HepG2 (cell line): ENCODE measurements around the gene KMT2B. TPM values are rescaled to one million over a fixed set of nuclear protein-coding genes. Genes with fewer than 3 reads are reported as not detected.
A peak's percentile ranks its signal among the peaks of the same experiment; 100 is the strongest.

ENCODE experiments used
- ATAD3A ChIP-seq: sonication (generic); formaldehyde crosslinking; IDR thresholded peaks from 2 replicates; pipeline ENCODE4 v1.4.0; 2020; ENCODE audit warnings: missing genetic modification reagents
- CEBPB ChIP-seq: IDR thresholded peaks from 2 replicates; pipeline ENCODE4 v1.6.1; 2011; ENCODE audit warnings: low read depth, low read length, improper control_type of control experiment, borderline replicate concordance
- GABPB1 ChIP-seq: IDR thresholded peaks from 2 replicates; pipeline ENCODE4 v1.6.1; 2016; ENCODE audit warnings: mild to moderate bottlenecking, missing genetic modification reagents, moderate library complexity, missing compliant biosample characterization
- HBP1 ChIP-seq: IDR thresholded peaks from 2 replicates; pipeline ENCODE4 v1.6.1; 2016; ENCODE audit warnings: low read depth, control low read depth
- KDM5B ChIP-seq: sonication (generic); formaldehyde crosslinking; IDR thresholded peaks from 2 replicates; pipeline ENCODE4 v1.4.0; 2020; ENCODE audit warnings: missing genetic modification reagents, mild to moderate bottlenecking, borderline replicate concordance
- MLX ChIP-seq: IDR thresholded peaks from 2 replicates; pipeline ENCODE4 v1.6.1; 2016
- RORA ChIP-seq: sonication (generic); formaldehyde crosslinking; IDR thresholded peaks from 2 replicates; pipeline ENCODE4 v1.5.0; 2020; ENCODE audit warnings: mild to moderate bottlenecking, missing genetic modification reagents, moderate library complexity
- SIN3A ChIP-seq: IDR thresholded peaks from 2 replicates; pipeline ENCODE4 v1.6.1; 2011; ENCODE audit warnings: low read depth, mild to moderate bottlenecking, control low read depth, low read length, borderline replicate concordance
- TRAFD1 ChIP-seq: sonication (generic); formaldehyde crosslinking; IDR thresholded peaks from 2 replicates; pipeline ENCODE4 v1.5.1; 2020; ENCODE audit warnings: missing genetic modification reagents, mild to moderate bottlenecking, borderline replicate concordance
- ZNF230 ChIP-seq: sonication (generic); formaldehyde crosslinking; IDR thresholded peaks from 2 replicates; pipeline ENCODE4 v1.4.0; 2020; ENCODE audit warnings: mild to moderate bottlenecking, missing genetic modification reagents
- ZNF260 ChIP-seq: sonication (generic); formaldehyde crosslinking; IDR thresholded peaks from 2 replicates; pipeline ENCODE4 v1.4.0; 2020; ENCODE audit warnings: missing genetic modification reagents, low read depth, mild to moderate bottlenecking, borderline replicate concordance
- ZNF292 ChIP-seq: sonication (generic); formaldehyde crosslinking; IDR thresholded peaks from 2 replicates; pipeline ENCODE4 v1.8.1; 2022; ENCODE audit warnings: mild to moderate bottlenecking, low read depth, missing genetic modification reagents, borderline replicate concordance
- ZNF383 ChIP-seq: sonication (generic); formaldehyde crosslinking; IDR thresholded peaks from 2 replicates; pipeline ENCODE4 v1.4.0; 2020; ENCODE audit warnings: missing genetic modification reagents, mild to moderate bottlenecking, borderline replicate concordance
- ZNF720 ChIP-seq: sonication (generic); formaldehyde crosslinking; IDR thresholded peaks from 2 replicates; pipeline ENCODE4 v1.4.0; 2020; ENCODE audit warnings: missing genetic modification reagents
- ZSCAN21 ChIP-seq: sonication (generic); formaldehyde crosslinking; IDR thresholded peaks from 2 replicates; pipeline ENCODE4 v1.8.0; 2022; ENCODE audit warnings: mild to moderate bottlenecking, missing genetic modification reagents, moderate library complexity, borderline replicate concordance
- ZZZ3 ChIP-seq: sonication (generic); formaldehyde crosslinking; IDR thresholded peaks from 2 replicates; pipeline ENCODE4 v1.4.0; 2020; ENCODE audit warnings: missing genetic modification reagents, mild to moderate bottlenecking, borderline replicate concordance
- polyA plus RNA-seq, 8 experiments: library from polyadenylated mRNA; depleted of rRNA in 3 of 8; stranded (reverse) in 7 of 8; unstranded in 1 of 8; fragments of >200 nt; fragmentation: Illumina TruSeq in 4 of 8; extraction: Trizol in 4 of 8; gene quantifications; 2 replicates each; pipeline versions ENCODE4 v1.2.1 to v1.2.3, GENCODE V29; 2011 to 2016; ENCODE audit warnings: low read depth in 4 of 8, missing spikeins in 1 of 8, mixed read lengths in 1 of 8; ENCODE audit not compliant: insufficient read depth in 1 of 8
- total RNA-seq, 5 experiments: library from RNA; depleted of rRNA; stranded (reverse); fragments of >200 nt; fragmentation: Illumina TruSeq; extraction: Trizol; gene quantifications; 2 replicates each; pipeline ENCODE4 v1.2.3, GENCODE V29; 2016; ENCODE audit warnings: low read depth in 1 of 5
- TF ChIP-seq, protein P1 (sequence below): sonication (generic); formaldehyde crosslinking; IDR thresholded peaks from 2 replicates; pipeline ENCODE4 v1.5.0; 2020; ENCODE audit warnings: missing genetic modification reagents
- TF ChIP-seq, protein P2 (sequence below): IDR thresholded peaks from 2 replicates; pipeline ENCODE4 v1.6.1; 2016; ENCODE audit warnings: mild to moderate bottlenecking, missing biosample characterization, missing genetic modification reagents

Gene KMT2B
- total and polyA plus RNA-seq, 2 of the 13 experiments (the other 11 are each of a cell fraction or from before 2014, with no cell fraction given), result 6.2 to 16.9 TPM

DNA sequence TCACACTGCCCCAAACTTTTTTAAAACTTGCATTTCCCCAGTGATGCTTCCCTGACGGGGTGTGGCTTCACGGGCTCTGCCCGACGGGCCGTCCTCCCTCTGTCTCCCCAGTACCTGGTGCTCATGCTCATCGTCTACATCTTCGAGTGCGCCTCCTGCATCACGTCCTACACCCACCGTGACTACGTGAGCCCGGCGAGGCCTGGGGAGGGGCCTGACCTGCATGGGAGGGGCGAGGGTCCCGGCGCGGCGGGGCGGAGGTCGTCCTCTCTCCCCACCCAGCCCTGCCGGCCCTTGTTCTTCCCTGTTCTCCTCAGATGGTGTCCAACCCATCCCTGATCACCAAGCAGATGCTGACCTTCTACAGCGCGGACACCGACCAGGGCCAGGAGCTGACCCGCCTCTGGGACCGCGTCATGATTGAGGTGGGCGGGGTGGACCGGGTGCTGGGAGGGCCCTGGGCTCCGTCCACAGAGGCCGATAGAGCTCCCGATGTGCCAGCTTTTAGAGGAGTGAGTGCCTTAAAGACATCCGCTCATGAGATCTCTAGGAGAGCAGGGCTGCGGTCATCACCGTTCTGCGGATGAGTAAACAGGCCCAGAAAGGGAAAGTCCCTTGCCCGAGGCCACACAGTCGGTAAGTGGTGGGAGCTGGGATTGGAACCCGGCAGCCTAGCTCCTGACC, 44.5 kb upstream of the KMT2B start (continued):
- peak; percentile 49; the same call in 1 of the 2 replicates for TF ChIP-seq GABPB1 (CRISPR knock-in tag)
- 0 out of 2 replicates have a peak, but pooled peaks have one; percentile 9 for TF ChIP-seq MLX (CRISPR knock-in tag)
- no peak for TF ChIP-seq ZNF720 (CRISPR knock-in tag)
- TF ChIP-seq ZSCAN21 (CRISPR knock-in tag), result 0 out of 2 replicates have a peak, but pooled peaks have one; percentile 42
- TF ChIP-seq ZNF292 (CRISPR knock-in tag), result 0 out of 2 replicates have a peak, but pooled peaks have one; percentile 33
- TF ChIP-seq ZNF230 (CRISPR knock-in tag), result no peak
- no peak for TF ChIP-seq ZNF383 (CRISPR knock-in tag)
- no peak for TF ChIP-seq TRAFD1
- no peak for TF ChIP-seq HBP1 (CRISPR knock-in tag)
- TF ChIP-seq ZNF260 (CRISPR knock-in tag), result no peak
- TF ChIP-seq KDM5B (CRISPR knock-in tag), result peak; percentile 16; the same call in 1 of the 2 replicates
- no peak for TF ChIP-seq ZZZ3 (CRISPR knock-in tag)
- TF ChIP-seq, protein P1, sequence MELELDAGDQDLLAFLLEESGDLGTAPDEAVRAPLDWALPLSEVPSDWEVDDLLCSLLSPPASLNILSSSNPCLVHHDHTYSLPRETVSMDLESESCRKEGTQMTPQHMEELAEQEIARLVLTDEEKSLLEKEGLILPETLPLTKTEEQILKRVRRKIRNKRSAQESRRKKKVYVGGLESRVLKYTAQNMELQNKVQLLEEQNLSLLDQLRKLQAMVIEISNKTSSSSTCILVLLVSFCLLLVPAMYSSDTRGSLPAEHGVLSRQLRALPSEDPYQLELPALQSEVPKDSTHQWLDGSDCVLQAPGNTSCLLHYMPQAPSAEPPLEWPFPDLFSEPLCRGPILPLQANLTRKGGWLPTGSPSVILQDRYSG (CRISPR knock-in tag), result no peak
- no peak for TF ChIP-seq ATAD3A (CRISPR knock-in tag)
- TF ChIP-seq, protein P2, sequence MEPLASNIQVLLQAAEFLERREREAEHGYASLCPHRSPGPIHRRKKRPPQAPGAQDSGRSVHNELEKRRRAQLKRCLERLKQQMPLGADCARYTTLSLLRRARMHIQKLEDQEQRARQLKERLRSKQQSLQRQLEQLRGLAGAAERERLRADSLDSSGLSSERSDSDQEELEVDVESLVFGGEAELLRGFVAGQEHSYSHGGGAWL (CRISPR knock-in tag), result peak; percentile 48; the same call in 1 of the 2 replicates
- peak; percentile 36; the same call in 1 of the 2 replicates for TF ChIP-seq SIN3A
- no peak for TF ChIP-seq CEBPB
- no peak for TF ChIP-seq RORA (CRISPR knock-in tag)
- TF ChIP-seq, all 625 proteins: peak for 50
